GM19455 (cell line): ENCODE results near the gene RFPL4A.
"Not testable (repeated sequence)": the region's sequence is repeated elsewhere in the genome, so short reads cannot be mapped to it uniquely, and the experiment has no call there.

Experiments
- ATAC-seq: cut with Tn5 transposase; IDR thresholded peaks from one replicate; pipeline ENCODE4 v1.9.1; 2021; ENCODE audit not compliant: unreplicated experiment

RFPL4A gene

GRCh38 chr19:55758797-55759196 is at the start of gene RFPL4A:
RFPL4A (plus strand) TSS chr19:55759097; CDS start chr19:55761801, 2,704 bp downstream.
- not testable (repeated sequence) for ATAC-seq

DNA sequence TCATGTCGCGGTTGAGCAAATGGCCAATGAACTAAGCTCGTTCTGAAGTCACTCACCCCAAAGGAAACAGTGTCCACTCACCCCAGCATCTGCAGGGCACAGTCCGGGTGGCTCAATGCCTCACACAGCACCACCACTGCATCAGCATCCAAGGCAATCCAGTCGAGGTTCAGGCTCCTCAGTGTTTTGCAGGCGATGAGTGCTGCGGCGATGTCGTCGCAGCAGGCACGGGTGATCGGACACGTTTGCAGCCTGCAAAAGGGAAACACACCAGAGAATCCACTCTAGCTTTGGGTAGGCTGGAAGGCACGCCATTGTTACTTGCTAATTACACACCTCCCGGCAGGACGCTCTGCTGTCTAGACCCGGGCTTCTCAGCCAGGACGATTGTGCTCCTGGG is 47.2 kb upstream of the RFPL4A start:
- ATAC-seq: no peak

DNA sequence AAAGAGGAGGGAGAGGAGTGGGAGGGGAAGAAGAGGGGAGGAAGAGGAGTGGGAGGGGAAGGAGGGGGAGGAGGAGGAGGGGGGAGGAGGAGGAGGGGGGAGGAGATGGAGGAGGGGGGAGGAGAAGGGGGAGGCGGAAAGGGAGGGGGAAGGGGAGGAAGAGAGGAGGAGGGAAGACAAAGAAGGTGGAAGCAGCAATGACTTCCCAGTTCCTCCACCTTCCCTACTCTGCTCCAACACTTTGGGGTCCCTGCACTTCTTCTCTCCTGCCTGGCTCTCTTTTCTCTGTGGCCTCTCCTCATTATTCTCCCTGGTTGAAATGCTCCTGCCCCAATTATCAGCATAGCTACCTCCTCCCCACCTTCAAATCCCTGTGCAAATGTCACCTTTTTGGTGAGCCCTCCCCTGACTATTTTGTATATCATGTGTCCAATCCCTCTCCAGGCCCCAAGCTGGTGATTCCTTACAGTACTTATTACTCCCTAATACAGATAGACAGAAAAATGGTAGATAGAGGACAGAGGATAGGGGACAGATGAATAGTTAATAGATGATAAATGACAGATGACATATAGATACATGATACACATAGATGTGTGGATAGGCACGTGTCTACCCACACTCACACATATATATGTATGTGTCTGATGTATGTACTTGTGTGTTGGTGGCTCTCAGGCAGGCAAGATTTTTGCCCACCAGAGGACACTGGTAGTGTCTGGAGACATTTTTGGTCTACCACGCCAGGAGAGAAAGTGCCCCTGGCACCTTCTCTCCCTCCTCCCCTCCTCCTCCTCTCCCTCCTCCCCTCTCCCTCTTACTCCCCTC is 45.9 kb upstream of the RFPL4A start:
- ATAC-seq: no peak

DNA sequence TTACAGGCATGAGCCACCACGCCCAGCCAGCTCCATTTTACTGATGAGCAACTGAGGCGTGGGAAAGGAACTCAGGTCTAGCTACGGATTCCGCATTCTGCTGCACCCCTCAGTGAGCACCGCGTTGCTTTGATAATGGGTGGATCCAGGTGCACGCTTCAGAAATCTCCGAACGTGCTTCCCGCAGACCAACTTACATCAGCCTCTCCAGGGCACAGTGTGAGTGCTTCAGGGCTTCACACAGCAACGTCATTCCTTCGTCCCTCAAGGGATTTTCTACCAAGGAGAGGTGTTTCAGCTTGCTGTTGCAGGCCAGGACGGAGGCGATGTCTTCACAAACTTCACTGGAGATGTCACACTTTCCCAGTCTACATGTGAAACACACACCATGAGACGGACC is 42.4 kb upstream of the RFPL4A start:
- ATAC-seq: no peak

GRCh38 chr19:55717251-55717650 is 41.6 kb upstream of the RFPL4A start:
- ATAC-seq: no peak

- not testable (repeated sequence) for ATAC-seq
These were observed 40.8 kb upstream of the RFPL4A start for GRCh38 chr19:55717879-55718711.

DNA sequence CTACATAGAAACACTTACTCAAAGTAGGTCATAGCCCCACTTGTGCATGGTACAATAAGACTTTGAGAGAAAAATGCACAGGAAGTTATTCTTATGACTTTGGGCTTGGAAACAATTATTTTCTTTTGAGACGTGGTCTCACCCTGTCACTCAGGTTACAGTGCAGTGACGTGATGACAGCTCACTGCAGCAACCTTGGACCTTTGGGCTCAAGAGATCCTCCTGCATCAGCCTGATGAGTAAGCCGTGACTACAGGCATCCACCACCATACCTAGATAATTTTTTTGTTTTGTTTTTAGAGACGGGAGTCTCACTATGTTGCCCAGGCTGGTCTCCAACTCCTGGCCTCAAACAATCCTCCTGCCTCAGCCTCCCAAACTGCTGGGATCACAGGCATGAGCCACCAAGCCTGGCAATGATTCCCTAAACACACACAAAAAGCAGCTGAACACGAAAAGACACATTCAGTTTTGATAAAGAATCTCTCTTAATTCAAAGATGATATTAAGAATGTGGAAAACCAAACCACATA is 38.6 kb upstream of the RFPL4A start:
- no peak for ATAC-seq

DNA sequence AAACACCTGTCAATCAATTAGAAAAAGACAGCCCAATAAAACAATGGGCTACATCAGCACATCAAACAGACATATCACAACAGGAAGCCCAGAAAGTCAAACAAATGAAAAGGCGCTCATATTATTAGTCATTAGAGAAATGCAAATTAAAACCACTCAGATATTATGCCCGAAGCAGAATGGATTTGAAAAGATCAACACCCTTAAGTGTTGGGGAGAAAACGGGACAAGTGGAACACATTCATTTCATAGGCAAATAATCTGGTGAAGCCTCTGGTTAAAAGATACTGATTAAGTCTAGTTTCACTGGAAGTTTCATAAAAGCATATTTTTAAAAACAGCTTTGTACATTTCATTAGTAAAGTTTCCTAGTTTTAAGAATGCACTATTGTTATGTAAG is 38.1 kb upstream of the RFPL4A start:
- no peak for ATAC-seq

- no peak for ATAC-seq
These were observed 35.4 kb upstream of the RFPL4A start for GRCh38 chr19:55723491-55723890.

DNA sequence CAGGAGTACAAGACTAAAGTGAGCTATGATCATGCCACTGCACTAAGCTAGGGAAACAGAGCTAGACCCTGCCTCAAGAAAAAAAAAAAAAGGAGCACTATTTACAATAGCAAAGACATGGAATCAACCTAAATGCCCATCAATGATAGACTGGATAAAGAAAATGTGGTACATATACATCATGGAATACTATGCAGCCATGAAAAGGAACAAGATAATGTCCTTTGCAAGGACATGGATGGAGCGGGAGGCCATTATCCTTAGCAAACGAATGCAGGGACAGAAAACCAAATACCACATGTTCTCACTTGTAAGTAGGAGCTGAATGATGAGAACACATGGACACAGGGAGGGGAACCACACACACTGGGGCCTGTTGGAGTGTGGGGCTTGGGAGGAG is 28.5 kb upstream of the RFPL4A start:
- ATAC-seq: not testable (repeated sequence)

GRCh38 chr19:55738302-55738701 is 20.6 kb upstream of the RFPL4A start, which contains the start of gene NLRP9:
NLRP9 (minus strand) TSS chr19:55738402; CDS start chr19:55738374, 28 bp downstream.
- no peak for ATAC-seq

DNA sequence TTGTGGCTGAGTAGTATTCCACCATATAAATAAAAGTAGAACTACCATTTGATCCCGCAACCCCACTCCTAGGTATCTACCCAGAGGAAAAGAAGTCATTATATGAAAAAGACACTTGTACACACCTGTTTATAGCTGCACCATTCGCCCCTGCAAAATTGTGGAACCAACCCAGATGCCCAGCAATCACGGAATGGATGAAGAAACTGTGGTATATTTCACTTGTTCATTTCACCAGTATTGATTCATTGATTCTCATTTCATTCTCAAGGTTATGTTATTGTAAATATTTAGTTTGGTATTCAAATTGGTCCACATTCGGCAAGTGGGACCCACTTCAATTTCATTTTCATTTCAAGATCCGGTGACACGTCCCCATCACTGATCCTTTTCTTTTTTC is 8.2 kb upstream of the RFPL4A start:
- no peak for ATAC-seq

GRCh38 chr19:55753401-55753800 is 5.5 kb upstream of the RFPL4A start:
- ATAC-seq: no peak

- ATAC-seq: not testable (repeated sequence)
These were observed 2.1 kb upstream of the RFPL4A start for GRCh38 chr19:55756808-55757207.

DNA sequence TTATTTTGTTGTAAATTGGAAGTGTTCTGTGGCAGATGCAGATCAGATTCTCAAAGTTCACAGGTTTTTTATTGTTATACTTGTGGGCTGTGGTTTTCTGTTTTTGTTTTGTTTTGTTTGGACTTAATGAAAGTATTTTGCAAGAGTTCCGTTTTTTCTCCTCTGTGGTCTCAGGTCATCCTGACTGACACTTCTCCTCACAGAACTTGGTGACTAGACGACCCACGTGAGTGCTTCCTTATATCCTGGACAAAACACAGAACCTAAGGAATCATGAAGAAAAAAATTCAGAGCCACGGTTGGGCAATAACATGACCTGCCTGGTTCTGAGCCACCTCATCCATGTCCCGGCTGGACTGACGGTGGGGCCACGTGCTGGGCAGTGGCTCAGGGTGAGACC is 7.6 kb downstream of the RFPL4A start:
- no peak for ATAC-seq

GRCh38 chr19:55768818-55769217 is 9.9 kb downstream of the RFPL4A start, which contains the start of gene RFPL4AL1:
RFPL4AL1 (plus strand) TSS chr19:55769118; CDS start chr19:55771805, 2,687 bp downstream.
- not testable (repeated sequence) for ATAC-seq

GRCh38 chr19:55769632-55770031 is 10.7 kb downstream of the RFPL4A start:
- not testable (repeated sequence) for ATAC-seq

DNA sequence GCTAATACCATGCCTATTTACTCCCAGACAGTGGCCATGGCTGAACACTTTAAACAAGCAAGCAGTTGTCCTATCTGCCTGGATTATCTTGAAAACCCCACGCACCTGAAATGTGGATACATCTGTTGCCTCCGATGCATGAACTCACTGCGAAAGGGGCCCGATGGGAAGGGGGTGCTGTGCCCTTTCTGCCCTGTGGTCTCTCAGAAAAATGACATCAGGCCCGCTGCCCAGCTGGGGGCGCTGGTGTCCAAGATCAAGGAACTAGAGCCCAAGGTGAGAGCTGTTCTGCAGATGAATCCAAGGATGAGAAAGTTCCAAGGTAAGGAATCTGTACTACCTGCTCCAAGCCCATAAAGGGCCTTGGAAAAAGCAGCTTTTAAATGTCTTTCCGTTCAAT is 18.6 kb downstream of the RFPL4A start:
- no peak for ATAC-seq

GRCh38 chr19:55778331-55778730 is 19.4 kb downstream of the RFPL4A start:
- no peak for ATAC-seq

- no peak for ATAC-seq
These were observed 22.2 kb downstream of the RFPL4A start for GRCh38 chr19:55781112-55781511.

GRCh38 chr19:55795021-55795420 is 36.1 kb downstream of the RFPL4A start:
- ATAC-seq: no peak
